ENCODE measurements around the gene METTL21A.
"Not testable (repeated sequence)": the region's sequence is repeated elsewhere in the genome, so short reads cannot be mapped to it uniquely, and the experiment has no call there.

Gene METTL21A

GRCh38 chr2:207625014-207625907, at the start of gene METTL21A:
Gene METTL21A, minus strand, starts transcription at chr2:207625394. Its CDS starts 1,019 bp downstream, at chr2:207624375.
- DNase-seq (ENCODE audit: low spot score): peak; percentile 89

GRCh38 chr2:207674826-207675225, 49.6 kb upstream of the METTL21A start:
- peak; percentile 15 for DNase-seq (ENCODE audit: low spot score)

- no peak for DNase-seq (ENCODE audit: low spot score)
These were observed 49.1 kb upstream of the METTL21A start for GRCh38 chr2:207674266-207674774.

GRCh38 chr2:207673431-207673830, 48.2 kb upstream of the METTL21A start:
- DNase-seq (ENCODE audit: low spot score): no peak

GRCh38 chr2:207670887-207671286, 45.7 kb upstream of the METTL21A start:
- no peak for DNase-seq (ENCODE audit: low spot score)

GRCh38 chr2:207663870-207664545, 38.8 kb upstream of the METTL21A start:
- no peak for DNase-seq (ENCODE audit: low spot score)

- no peak for DNase-seq (ENCODE audit: low spot score)
These were observed 37.0 kb upstream of the METTL21A start for GRCh38 chr2:207662203-207662602.

GRCh38 chr2:207660994-207661393, 35.8 kb upstream of the METTL21A start:
- no peak for DNase-seq (ENCODE audit: low spot score)

- no peak for DNase-seq (ENCODE audit: low spot score)
These were observed 33.0 kb upstream of the METTL21A start for GRCh38 chr2:207658156-207658555.

- no peak for DNase-seq (ENCODE audit: low spot score)
These were observed 29.8 kb upstream of the METTL21A start for GRCh38 chr2:207655000-207655399.

GRCh38 chr2:207646582-207646981, 21.4 kb upstream of the METTL21A start:
- DNase-seq (ENCODE audit: low spot score): not testable (repeated sequence)

- DNase-seq (ENCODE audit: low spot score): no peak
These were observed 18.7 kb upstream of the METTL21A start for GRCh38 chr2:207643892-207644291.

GRCh38 chr2:207640661-207641060, 15.5 kb upstream of the METTL21A start:
- DNase-seq (ENCODE audit: low spot score): no peak

GRCh38 chr2:207640160-207640559, 15.0 kb upstream of the METTL21A start:
- DNase-seq (ENCODE audit: low spot score): no peak

- not testable (repeated sequence) for DNase-seq (ENCODE audit: low spot score)
These were observed 14.1 kb upstream of the METTL21A start for GRCh38 chr2:207639288-207639687.

GRCh38 chr2:207635468-207636200, 10.4 kb upstream of the METTL21A start:
- DNase-seq (ENCODE audit: low spot score): no peak

GRCh38 chr2:207633686-207634085, 8.5 kb upstream of the METTL21A start:
- DNase-seq (ENCODE audit: low spot score): no peak

GRCh38 chr2:207632575-207633493, 7.6 kb upstream of the METTL21A start:
- peak; percentile 11 for DNase-seq (ENCODE audit: low spot score)

GRCh38 chr2:207630491-207630890, 5.3 kb upstream of the METTL21A start:
- DNase-seq (ENCODE audit: low spot score): no peak

- DNase-seq (ENCODE audit: low spot score): no peak
These were observed 4.4 kb upstream of the METTL21A start for GRCh38 chr2:207629553-207629952.
